ENCODE data around the gene DEDD. TPM values are rescaled to one million over a fixed set of nuclear protein-coding genes. Genes with fewer than 3 reads are reported as not detected.

Gene DEDD
- total RNA-seq, 2 experiments from 2014 or later, result 37.1 to 40.6 TPM

- peaks cover 63% of the 10 kb centered on the region for H3K4me1 Mint-ChIP-seq
- ATAC-seq, result no peak
- H3K4me3 Mint-ChIP-seq, result no peak overlapping the region
- H3K27ac Mint-ChIP-seq, result peak overlapping the region; percentile 69
- CTCF ChIA-PET, result no interaction called here
- DNase-seq, result no peak
- H3K9me3 Mint-ChIP-seq (ENCODE audit: low read depth), result no peaks in the 10 kb centered on the region
- H3K36me3 Mint-ChIP-seq, result peaks cover 15% of the 10 kb centered on the region
- H3K27me3 Mint-ChIP-seq, result no peaks in the 10 kb centered on the region
These were observed 17.9 kb downstream of the DEDD start for GRCh38 chr1:161114556-161114955.

- H3K27ac Mint-ChIP-seq, result peak overlapping the region; percentile 69
- no peak overlapping the region for H3K4me3 Mint-ChIP-seq
- H3K36me3 Mint-ChIP-seq, result peaks cover 19% of the 10 kb centered on the region
- no peak for ATAC-seq
- no peak for DNase-seq
- peaks cover 59% of the 10 kb centered on the region for H3K4me1 Mint-ChIP-seq
- H3K9me3 Mint-ChIP-seq (ENCODE audit: low read depth), result no peaks in the 10 kb centered on the region
- no peaks in the 10 kb centered on the region for H3K27me3 Mint-ChIP-seq
- CTCF ChIA-PET, result no interaction called here
These were observed 18.6 kb downstream of the DEDD start for GRCh38 chr1:161113915-161114314.

- DNase-seq, result no peak
- Mint-ChIP-seq H3K9me3 (ENCODE audit: low read depth) (no peaks in the 10 kb centered on the region), H3K27ac (no peak overlapping the region), H3K27me3 (no peaks in the 10 kb centered on the region), H3K4me3 (no peak overlapping the region), H3K36me3 (peaks cover 27% of the 10 kb centered on the region), H3K4me1 (peaks cover 50% of the 10 kb centered on the region)
- CTCF ChIA-PET, result interaction anchor here (0.7 to 1.1 kb wide), 3 partner anchors 14 to 70 kb away, joined by 3 to 4 read pairs (median 3); no protein-coding TSS in a partner anchor
- no peak for ATAC-seq
These were observed 20.9 kb downstream of the DEDD start for GRCh38 chr1:161111527-161111926.

- H3K27me3 Mint-ChIP-seq, result no peaks in the 10 kb centered on the region
- no peaks in the 10 kb centered on the region for H3K9me3 Mint-ChIP-seq (ENCODE audit: low read depth)
- peaks cover 27% of the 10 kb centered on the region for H3K36me3 Mint-ChIP-seq
- H3K27ac Mint-ChIP-seq, result no peak overlapping the region
- no peak for ATAC-seq
- peaks cover 47% of the 10 kb centered on the region for H3K4me1 Mint-ChIP-seq
- DNase-seq, result no peak
- no peak overlapping the region for H3K4me3 Mint-ChIP-seq
- CTCF ChIA-PET, result interaction anchor here (1.1 kb wide), 1 partner anchor 30 kb away, joined by 4 read pairs; no protein-coding TSS in a partner anchor
These were observed 21.4 kb downstream of the DEDD start for GRCh38 chr1:161111117-161111516.

- H3K27me3 Mint-ChIP-seq, result no peaks in the 10 kb centered on the region
- DNase-seq, result no peak
- H3K36me3 Mint-ChIP-seq, result peaks cover 21% of the 10 kb centered on the region
- CTCF ChIA-PET, result interaction anchor here (1.9 kb wide), 1 partner anchor 9 kb away, joined by 7 read pairs; no protein-coding TSS in a partner anchor
- no peak for ATAC-seq
- H3K27ac Mint-ChIP-seq, result no peak overlapping the region
- H3K4me1 Mint-ChIP-seq, result peaks cover 15% of the 10 kb centered on the region
- no peak overlapping the region for H3K4me3 Mint-ChIP-seq
- no peaks in the 10 kb centered on the region for H3K9me3 Mint-ChIP-seq (ENCODE audit: low read depth)
These were observed 26.0 kb downstream of the DEDD start for GRCh38 chr1:161106431-161106830.

DNA sequence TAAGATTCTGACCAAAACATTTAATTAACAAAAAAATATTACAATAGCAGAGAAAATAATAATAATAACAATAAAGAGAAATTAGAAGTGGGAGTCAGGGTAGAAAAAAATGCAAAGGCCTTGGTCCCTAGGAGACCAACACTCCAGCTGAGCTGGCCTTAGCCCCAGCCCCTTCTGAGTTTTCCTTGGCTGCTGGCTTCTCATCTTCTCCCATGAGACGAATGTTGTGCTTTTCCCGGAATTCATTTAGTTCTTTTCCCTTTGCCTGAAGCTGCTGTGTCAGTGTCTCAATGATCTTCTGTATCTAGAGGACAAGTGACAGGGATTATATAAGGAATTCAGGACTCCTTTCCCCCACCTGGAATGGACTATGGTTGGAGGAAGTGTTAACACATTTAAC lies 31.9 kb downstream of the DEDD start:
- no peaks in the 10 kb centered on the region for H3K9me3 Mint-ChIP-seq (ENCODE audit: low read depth)
- H3K27ac Mint-ChIP-seq, result no peak overlapping the region
- H3K36me3 Mint-ChIP-seq, result peaks cover 13% of the 10 kb centered on the region
- H3K4me1 Mint-ChIP-seq, result peaks cover 24% of the 10 kb centered on the region
- CTCF ChIA-PET, result interaction anchor here (0.8 to 5.9 kb wide), 3 partner anchors 9 to 110 kb away, joined by 3 to 154 read pairs (median 6); partner anchors contain the start of gene ARHGAP30
- H3K4me3 Mint-ChIP-seq, result no peak overlapping the region
- no peaks in the 10 kb centered on the region for H3K27me3 Mint-ChIP-seq
- DNase-seq (no peak), ATAC-seq (no peak)

DNA sequence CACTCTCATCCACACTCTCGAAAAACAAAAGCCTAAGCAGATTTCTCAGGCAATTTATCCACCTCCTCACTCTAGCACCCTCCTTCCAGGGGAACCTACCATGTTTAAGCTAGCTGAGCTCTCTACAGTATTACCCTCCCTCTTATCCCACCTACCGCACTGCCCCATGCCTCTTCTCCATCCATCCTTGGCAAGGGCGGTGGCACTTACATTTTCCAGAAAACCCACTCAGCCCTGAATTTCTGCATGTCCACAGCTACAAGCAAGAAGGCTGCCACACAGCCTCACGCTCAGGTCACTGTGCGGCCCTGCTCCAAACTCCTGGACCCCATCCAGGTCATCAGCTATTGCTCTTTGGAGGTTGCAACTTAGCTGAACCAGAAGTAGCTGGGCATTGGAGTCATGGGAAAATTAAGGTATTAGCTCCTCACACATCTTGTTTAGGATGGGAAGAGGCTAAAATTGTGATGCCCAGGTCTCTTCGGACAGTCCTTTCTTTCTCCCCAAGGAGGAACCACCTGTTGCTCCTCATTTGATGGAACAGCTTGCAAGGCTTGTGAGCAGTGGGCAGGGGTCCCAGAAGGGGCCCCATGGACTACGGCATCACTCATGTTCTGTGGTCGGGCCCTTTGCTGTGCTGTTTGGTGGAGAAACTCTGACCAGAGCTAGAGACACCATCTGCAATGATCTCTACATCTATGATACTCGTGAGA lies 33.2 kb downstream of the DEDD start:
- no peaks in the 10 kb centered on the region for H3K9me3 Mint-ChIP-seq (ENCODE audit: low read depth)
- H3K27ac Mint-ChIP-seq, result peak overlapping the region; percentile 40
- peak overlapping the region; percentile 54 for H3K4me3 Mint-ChIP-seq
- DNase-seq (no peak), ATAC-seq (no peak)
- H3K36me3 Mint-ChIP-seq, result peaks cover 13% of the 10 kb centered on the region
- H3K27me3 Mint-ChIP-seq, result no peaks in the 10 kb centered on the region
- CTCF ChIA-PET, result interaction anchor here (0.8 to 5.9 kb wide), 15 partner anchors 10 to 262 kb away, joined by 3 to 154 read pairs (median 11); partner anchors contain the start of genes ARHGAP30, DEDD, NIT1 and PFDN2
- H3K4me1 Mint-ChIP-seq, result peaks cover 24% of the 10 kb centered on the region

- peaks cover 13% of the 10 kb centered on the region for H3K36me3 Mint-ChIP-seq
- H3K4me1 Mint-ChIP-seq, result peaks cover 22% of the 10 kb centered on the region
- ATAC-seq (peak; percentile 77), DNase-seq (peak; percentile 90)
- CTCF ChIA-PET, result interaction anchor here (1.0 to 5.9 kb wide), 31 partner anchors 7 to 316 kb away, joined by 3 to 154 read pairs (median 6); partner anchors contain the start of genes ARHGAP30, DEDD, ITLN2 and NECTIN4
- peak within 1 kb of the TSS; percentile 89 for H3K4me3 Mint-ChIP-seq
- no peaks in the 10 kb centered on the region for H3K27me3 Mint-ChIP-seq
- no peaks in the 10 kb centered on the region for H3K9me3 Mint-ChIP-seq (ENCODE audit: low read depth)
- peak within 1 kb of the TSS; percentile 86 for H3K27ac Mint-ChIP-seq
These were observed 34.0 kb downstream of the DEDD start, which contains the start of gene KLHDC9 for GRCh38 chr1:161098210-161099068. KLHDC9 (plus strand) TSS chr1:161098361; CDS start chr1:161098536, 175 bp downstream.

DNA sequence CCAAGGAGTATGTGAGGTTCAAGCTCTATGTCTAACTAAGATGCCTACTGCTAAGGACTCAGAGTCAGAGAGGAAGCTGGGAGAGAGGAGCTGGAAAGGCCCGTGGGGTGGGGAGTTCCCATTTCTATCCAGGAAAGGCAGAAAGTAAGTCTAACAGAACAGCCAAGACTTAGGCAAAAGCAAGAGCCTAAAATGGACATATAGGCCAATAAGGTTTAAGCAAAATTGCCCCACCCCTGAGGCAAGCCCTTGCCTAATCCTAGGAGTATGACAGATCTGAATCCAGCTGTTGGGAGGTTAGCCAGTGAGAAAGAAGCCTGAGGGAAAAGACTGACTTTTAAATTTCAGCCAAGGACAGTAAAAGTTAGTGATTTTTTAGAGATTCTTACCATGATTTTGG lies 35.9 kb downstream of the DEDD start:
- DNase-seq, result no peak
- no peak overlapping the region for H3K27ac Mint-ChIP-seq
- no peaks in the 10 kb centered on the region for H3K9me3 Mint-ChIP-seq (ENCODE audit: low read depth)
- no peak for ATAC-seq
- no peak overlapping the region for H3K4me3 Mint-ChIP-seq
- H3K4me1 Mint-ChIP-seq, result peaks cover 35% of the 10 kb centered on the region
- no peaks in the 10 kb centered on the region for H3K27me3 Mint-ChIP-seq
- H3K36me3 Mint-ChIP-seq, result peaks cover 9% of the 10 kb centered on the region
- CTCF ChIA-PET, result interaction anchor here (0.8 to 5.9 kb wide), 21 partner anchors 11 to 297 kb away, joined by 3 to 154 read pairs (median 7); partner anchors contain the start of genes ARHGAP30, DEDD, F11R and ITLN2

GRCh38 chr1:161096015-161096414 lies 36.5 kb downstream of the DEDD start:
- CTCF ChIA-PET, result interaction anchor here (1.5 to 5.9 kb wide), 8 partner anchors 10 to 142 kb away, joined by 5 to 154 read pairs (median 12); partner anchors contain the start of genes ARHGAP30, F11R, ITLN2 and USF1

GRCh38 chr1:161095230-161095629 lies 37.2 kb downstream of the DEDD start:
- ATAC-seq, result no peak
- Mint-ChIP-seq H3K4me1 (peaks cover 44% of the 10 kb centered on the region), H3K9me3 (ENCODE audit: low read depth) (no peaks in the 10 kb centered on the region)

More at GRCh38 chr1:161096015-161096414, 36.5 kb downstream of the DEDD start:
- Mint-ChIP-seq H3K36me3 (peaks cover 7% of the 10 kb centered on the region), H3K4me1 (peaks cover 36% of the 10 kb centered on the region), H3K9me3 (ENCODE audit: low read depth) (no peaks in the 10 kb centered on the region), H3K27me3 (no peaks in the 10 kb centered on the region), H3K4me3 (no peak overlapping the region), H3K27ac (no peak overlapping the region)
- ATAC-seq, result no peak
- no peak for DNase-seq

GRCh38 chr1:161094481-161094880 lies 38.0 kb downstream of the DEDD start:
- no peak overlapping the region for H3K27ac Mint-ChIP-seq
- CTCF ChIA-PET, result interaction anchor here (1.1 to 5.9 kb wide), 3 partner anchors 11 to 49 kb away, joined by 3 to 154 read pairs (median 47); partner anchors contain the start of genes ARHGAP30 and USF1
- H3K27me3 Mint-ChIP-seq, result no peaks in the 10 kb centered on the region
- no peak overlapping the region for H3K4me3 Mint-ChIP-seq
- H3K36me3 Mint-ChIP-seq, result peaks cover 2% of the 10 kb centered on the region
- H3K4me1 Mint-ChIP-seq, result peaks cover 44% of the 10 kb centered on the region
- no peak for ATAC-seq
- H3K9me3 Mint-ChIP-seq (ENCODE audit: low read depth), result no peaks in the 10 kb centered on the region
- no peak for DNase-seq

More at GRCh38 chr1:161095230-161095629, 37.2 kb downstream of the DEDD start:
- CTCF ChIA-PET, result interaction anchor here (3.6 to 5.9 kb wide), 3 partner anchors 9 to 49 kb away, joined by 22 to 154 read pairs (median 47); partner anchors contain the start of genes ARHGAP30 and USF1
- H3K27me3 Mint-ChIP-seq, result no peaks in the 10 kb centered on the region
- no peak overlapping the region for H3K27ac Mint-ChIP-seq
- no peak overlapping the region for H3K4me3 Mint-ChIP-seq
- H3K36me3 Mint-ChIP-seq, result peaks cover 7% of the 10 kb centered on the region
- no peak for DNase-seq

- DNase-seq (peak; percentile 49), ATAC-seq (peak; percentile 67)
- H3K27ac Mint-ChIP-seq, result peak overlapping the region; percentile 33
- H3K27me3 Mint-ChIP-seq, result no peaks in the 10 kb centered on the region
- no peak overlapping the region for H3K4me3 Mint-ChIP-seq
- H3K4me1 Mint-ChIP-seq, result peaks cover 33% of the 10 kb centered on the region
- CTCF ChIA-PET, result interaction anchor here (0.8 to 1.6 kb wide), 3 partner anchors 22 to 54 kb away, joined by 3 to 4 read pairs (median 3); partner anchors contain the start of gene TSTD1
- H3K9me3 Mint-ChIP-seq (ENCODE audit: low read depth), result no peaks in the 10 kb centered on the region
- no peaks in the 10 kb centered on the region for H3K36me3 Mint-ChIP-seq
These were observed 39.8 kb downstream of the DEDD start for GRCh38 chr1:161092621-161093028.
